Astrocyte of the hippocampus (primary cell): ENCODE data around the gene ZFP36L2.

Experiments used
- DNase-seq: peaks from one replicate; pipeline ENCODE4 v3.0.0; 2011; ENCODE audit warnings: low read depth, low spot score

ZFP36L2 gene

DNA sequence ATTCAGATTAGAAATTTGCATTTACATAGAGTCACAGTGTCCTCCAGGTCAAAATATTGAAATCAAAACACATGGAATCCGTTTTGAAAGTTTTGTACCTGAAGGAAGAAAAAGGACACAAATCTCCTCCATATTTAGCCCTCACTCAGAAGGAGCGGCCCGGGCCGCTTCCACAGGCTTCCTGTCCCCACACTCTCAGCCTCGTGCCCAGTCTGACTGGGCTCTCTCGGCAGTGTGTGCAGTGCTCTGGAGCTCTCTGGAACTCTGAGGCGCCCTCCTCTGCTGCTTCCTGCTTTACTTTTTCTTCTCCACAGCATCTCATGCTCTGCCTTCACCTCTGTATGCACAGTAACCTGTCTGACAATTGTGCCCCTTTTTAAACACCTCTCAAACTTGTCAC is 22.2 kb upstream of the ZFP36L2 start:
- no peak for DNase-seq

GRCh38 chr2:43246641-43247040 is 20.2 kb upstream of the ZFP36L2 start:
- no peak for DNase-seq

DNA sequence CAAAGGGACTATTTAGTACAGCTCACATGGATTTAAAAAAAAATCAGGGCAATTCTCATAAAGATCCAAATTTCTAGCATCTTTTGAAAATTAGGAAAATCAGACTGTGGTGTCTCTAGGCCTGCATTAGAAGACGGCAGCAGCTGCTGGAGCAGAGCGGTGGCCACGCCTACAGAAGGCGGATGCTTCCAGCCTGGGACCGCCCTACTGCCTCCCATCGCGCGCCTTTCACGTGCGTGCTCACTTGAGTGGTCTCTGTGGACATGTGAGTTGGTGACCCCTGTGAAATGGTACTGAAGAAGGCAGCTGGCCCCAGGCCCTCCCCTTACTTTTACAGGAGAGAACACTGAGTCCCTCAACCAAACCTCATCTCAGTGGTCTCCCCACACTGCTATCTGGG is 15.2 kb upstream of the ZFP36L2 start:
- DNase-seq, result no peak

DNA sequence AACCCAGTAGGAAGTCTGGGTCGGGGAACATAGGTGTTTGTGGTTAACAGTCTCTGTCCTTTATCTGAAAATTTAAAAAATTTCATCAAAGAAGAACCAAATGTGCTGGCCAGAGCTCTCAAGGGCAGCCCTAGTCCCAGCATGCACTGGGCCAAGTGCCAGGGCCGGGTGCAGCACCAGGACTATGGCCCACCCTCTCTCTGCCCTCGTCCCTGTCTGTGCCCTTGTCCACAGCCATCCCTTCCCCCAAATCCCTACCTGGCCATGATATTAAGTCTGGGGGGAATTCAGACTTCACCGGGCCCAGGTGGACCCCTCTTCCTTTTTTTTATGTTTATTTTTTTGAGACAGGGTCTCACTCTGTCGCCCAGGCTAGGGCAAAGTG is 14.4 kb upstream of the ZFP36L2 start:
- no peak for DNase-seq

- no peak for DNase-seq
These were observed 13.8 kb upstream of the ZFP36L2 start for GRCh38 chr2:43239981-43240765.

DNA sequence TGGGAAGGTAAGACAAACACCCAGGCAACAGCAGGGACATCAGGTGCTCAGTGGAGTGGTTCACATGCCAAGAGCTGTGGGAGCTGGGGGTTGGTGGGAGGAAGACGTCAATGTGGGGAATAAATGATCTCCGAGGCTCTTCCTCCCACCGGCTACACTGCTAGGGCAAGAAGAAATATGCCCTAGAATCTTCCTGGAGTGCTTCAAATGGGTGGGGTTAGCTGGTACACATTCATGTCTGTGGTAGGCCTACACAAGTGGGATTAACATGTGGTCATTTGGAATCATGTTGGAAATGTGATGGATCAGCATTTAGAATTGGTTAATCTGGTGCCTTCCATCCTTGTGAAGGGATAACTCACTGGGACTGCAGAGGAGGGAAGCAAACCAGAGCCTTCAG is 12.4 kb upstream of the ZFP36L2 start:
- DNase-seq, result no peak

- peak; percentile 61 for DNase-seq
These were observed 11.8 kb upstream of the ZFP36L2 start for GRCh38 chr2:43238176-43238575.

DNA sequence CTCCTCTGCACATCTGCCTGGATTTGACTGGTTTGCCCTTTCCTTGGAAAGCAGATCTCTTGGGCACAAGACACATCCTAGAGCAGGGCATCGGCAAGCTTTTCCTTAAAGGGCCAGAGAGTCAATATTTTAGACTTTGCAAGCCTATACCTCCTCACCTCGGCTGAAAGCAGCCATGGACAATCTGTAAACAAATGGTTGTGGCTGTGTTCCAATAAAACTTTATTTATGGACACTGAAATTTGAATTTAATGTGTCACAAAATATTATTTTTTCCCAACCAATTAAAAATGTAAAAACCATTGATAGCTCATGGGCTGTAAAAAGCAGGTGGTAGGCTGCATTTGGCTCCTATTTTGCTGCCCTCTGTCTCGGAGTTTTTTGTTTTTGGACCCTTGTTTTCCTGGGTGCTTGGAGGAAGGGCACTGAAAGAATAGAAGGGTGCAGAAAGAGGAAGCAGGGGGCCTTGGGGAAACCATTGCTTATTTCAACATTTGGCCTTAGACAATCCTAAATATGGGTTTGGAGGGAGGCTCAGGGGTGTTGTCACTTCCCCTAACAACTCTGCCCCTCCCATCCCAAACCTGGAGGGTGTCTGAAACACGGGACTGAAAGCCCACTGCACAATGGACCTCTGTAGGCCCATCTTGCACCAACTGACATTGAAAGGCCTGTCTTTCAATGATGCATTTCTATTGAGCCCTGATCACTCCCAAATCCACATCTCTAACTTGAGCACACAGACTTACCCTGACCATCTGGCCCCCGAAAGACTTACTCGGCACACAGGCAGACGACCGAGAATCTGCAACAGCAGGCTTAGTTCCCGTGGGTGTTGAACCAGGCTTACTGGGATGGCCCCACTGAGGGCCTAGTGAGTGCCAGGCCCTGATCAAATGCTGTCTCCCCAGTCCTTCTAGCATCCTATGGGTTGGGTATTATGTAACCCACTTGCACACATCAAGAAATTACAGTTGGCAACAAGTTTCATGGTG is 7.1 kb upstream of the ZFP36L2 start:
- no peak for DNase-seq

GRCh38 chr2:43230951-43231827 is 4.8 kb upstream of the ZFP36L2 start:
- DNase-seq, result no peak

DNA sequence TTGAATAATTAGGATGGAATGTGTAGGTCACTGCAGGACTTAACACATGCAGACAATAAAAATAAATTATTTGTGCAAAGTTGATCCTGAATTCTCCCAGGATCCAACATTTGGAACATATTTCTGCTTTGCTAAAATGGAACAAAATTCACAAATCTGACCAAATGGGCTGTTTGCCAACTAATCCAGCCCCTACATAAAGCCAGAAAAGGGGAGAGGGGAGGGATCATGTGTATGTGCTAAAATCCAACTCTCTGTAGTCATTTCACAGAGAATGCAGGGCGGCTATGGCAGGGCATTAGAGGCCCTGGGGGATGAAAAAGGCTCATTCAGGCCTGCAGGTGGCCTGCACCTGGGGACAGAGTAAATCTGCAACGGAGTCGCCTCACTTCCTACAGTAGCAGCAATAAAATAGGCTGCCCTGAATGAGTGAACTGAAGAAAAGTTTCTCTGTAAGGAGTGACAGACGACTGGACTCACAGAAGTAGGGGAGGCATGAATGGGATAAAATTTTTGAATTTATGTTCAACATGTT is 4.0 kb upstream of the ZFP36L2 start:
- DNase-seq, result no peak

DNA sequence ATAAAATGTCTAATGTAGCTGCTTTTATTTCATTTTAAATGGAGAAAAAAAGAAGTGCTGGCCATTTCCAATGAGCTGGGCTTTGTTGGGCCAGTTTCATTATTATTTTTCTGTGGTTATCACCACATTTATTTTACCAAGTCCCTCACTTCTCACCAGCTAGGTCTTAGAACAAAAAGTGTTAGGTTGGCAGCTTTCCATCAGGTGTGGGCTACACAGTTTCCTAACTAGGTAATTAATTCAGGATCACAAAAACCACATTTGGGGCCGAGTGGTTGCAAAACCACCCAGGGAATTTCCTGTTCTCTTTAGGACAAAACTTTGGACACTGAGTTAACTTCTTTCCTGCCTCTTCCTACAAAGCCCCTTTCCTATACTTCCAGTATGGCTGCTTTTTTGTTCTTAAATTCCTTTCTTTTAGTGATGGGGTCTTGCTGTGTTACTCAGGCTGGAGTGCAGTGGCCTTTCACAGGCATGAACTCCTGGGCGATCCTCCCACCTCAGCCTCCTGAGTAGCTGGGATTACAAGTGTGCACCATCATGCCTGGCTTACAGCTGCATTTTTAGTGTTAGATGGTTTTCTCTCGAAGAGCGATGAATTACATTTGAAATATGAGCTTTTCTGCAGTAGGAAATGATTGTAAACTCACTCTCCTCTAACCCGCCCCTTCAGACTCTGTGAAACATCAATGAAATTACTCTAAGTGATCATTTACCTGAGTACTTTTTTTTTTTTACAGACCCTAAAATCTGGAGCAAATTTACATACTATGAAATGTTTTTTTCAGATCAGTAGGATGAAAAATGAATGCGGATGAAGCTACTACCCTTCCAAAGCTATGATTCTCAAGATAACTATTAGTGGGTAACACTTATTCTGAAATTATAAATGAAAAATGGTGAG is 2.6 kb upstream of the ZFP36L2 start:
- DNase-seq, result peak; percentile 70

DNA sequence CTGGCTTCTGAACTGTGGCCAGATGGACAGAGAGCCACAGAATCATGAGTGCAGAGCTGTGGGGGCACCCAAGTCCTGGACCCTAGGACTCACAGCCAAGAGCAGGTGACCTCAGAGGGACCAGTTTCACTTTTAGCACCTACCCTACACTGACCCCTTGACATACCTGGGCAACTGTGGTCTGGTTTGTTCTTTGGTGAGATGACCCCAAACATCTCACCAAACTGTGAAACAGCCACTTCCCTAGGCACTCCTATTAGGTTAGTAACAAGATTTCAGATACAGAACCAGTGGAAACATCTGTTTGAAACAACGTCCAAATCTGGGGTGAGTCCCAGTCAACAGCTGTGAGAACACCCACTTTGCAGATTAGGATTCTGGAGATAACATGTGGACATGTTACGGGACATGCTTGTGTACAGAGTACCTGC is 1.9 kb upstream of the ZFP36L2 start:
- DNase-seq, result peak; percentile 11

GRCh38 chr2:43227830-43228281 is 1.4 kb upstream of the ZFP36L2 start:
- no peak for DNase-seq

DNA sequence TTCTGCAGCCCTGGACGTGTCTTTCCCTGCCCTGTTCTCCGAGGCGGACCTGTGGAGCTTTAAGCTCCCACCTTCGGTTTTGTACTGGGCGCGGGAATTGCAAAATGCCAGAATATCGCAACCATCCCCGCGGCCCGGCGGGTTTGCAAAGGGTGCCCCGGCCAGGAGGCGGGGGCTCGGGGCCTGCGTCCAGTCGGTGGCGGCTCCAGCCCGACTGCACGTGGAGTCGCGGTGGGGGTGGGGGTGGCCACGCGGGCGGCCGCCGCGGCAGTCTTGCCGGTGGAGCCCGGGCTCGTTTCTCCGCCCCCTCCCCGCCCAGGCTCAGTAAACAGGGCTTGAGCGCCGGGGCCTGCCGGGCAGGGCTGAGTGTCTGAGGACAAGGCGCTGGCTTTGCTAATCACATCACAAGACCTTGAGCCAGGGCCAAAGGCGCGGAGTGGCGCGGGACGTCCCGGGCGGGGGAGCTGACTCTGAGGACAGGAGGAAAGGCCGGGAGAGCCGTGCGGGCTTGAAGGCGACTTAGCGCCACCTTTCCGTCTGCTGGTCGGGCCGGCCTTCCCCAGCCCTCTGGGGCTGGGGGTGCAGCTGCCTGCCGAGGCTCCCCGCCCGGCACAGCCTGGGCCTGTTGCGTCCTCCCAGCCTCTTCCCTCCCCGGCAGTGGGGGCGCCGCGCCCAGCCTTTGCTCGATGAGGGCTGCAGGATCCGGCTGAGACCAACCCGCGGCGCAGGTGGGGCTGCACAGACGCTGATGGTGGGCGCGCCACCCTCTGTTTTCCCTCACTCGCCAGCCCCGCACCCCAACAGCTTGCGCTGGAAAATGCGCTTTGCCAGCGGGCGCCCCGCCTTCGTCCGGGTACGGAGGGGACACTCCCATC is 786 bp upstream of the ZFP36L2 start:
- peak; percentile 89 for DNase-seq

DNA sequence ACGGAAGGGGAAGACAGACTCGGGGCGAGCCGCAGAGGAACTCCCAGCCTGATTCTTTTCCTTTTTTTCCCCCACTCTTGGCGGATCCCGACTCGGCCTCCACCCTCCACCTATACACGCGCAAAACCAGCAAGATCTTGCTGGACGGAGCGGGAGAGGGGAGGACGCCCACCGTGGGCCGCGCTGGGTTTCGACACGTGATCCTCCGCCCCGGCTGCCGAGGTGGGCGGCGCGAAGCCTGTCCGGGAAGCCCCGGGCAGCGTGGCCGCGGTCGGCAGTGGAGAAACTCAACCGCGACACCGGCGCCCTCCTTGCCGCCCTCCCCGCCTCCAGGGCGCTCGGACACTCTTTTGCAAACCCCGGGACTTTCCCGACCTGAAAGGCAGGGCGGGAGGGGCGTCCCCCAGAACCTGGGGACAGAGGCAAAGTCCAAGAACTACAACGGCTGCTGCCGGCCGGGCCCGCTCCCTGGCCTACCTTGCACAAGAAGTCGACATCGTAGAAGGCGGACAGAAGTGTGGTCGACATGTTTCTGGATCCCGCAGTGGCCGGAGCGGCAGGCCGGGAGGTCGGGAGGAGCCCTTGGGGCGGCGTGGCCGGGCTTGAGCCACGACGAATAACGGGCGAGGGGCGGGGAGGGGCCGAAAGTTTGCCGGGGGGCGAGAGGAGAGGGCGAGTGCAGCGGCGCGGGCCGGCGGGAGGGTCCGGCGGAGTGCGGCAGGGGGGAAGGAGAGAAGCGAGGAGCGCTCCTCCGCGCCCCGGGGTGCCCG is 433 bp downstream of the ZFP36L2 start:
- DNase-seq, result peak; percentile 85

- DNase-seq, result peak; percentile 86
These were observed 1.2 kb downstream of the ZFP36L2 start for GRCh38 chr2:43225093-43225787.

DNA sequence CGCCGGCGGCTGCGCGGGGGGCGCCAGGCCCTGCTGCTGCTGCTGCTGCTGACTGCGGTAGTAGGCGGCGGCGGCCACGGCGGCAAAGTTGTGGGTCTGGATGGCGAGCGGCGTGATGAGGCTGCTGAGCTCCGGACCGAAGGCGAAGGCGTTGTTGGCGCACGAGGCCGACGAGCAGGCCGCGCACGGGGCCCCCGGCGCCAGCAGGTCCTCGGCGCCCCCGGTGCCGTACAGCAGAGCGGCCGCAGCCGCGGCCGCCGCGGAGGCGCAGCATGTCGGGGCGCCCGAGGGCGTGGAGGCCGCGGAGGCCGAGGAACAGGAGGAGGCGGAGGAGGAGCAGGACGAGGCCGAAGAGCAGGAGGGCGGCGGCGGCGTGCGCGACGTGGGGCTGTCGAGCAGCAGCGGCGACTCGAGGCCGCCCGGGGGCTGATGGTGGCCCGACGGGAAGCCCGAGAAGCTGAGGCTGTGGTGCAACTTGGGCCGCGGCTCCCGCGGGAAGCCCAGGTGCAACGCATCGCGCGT is 1.8 kb downstream of the ZFP36L2 start:
- peak; percentile 72 for DNase-seq
